K562 (cell line): ENCODE results near the gene FAM174C. TPM values are rescaled to one million over a fixed set of nuclear protein-coding genes. Genes with fewer than 3 reads are reported as not detected.
A peak's percentile ranks its signal among the peaks of the same experiment; 100 is the strongest.

Source experiments
- BRF2 ChIP-seq: IDR thresholded peaks from 3 replicates; pipeline ENCODE4 v1.6.1; 2011; ENCODE audit warnings: borderline replicate concordance, mild to moderate bottlenecking; ENCODE audit not compliant: insufficient read length, insufficient read depth
- CUX1 ChIP-seq: fragments of 200-800 bp; sonication (Bioruptor generic); IDR thresholded peaks from 2 replicates; pipeline ENCODE4 v1.6.1; 2016; ENCODE audit warnings: missing genetic modification characterization, missing compliant biosample characterization
- NELFE ChIP-seq: IDR thresholded peaks from 2 replicates; pipeline ENCODE4 v1.6.1; 2011; ENCODE audit warnings: mild to moderate bottlenecking; ENCODE audit not compliant: insufficient read depth, insufficient read length
- NR0B1 ChIP-seq: fragments of 450-650 bp; IDR thresholded peaks from one replicate; pipeline ENCODE4 v1.6.1; 2018; ENCODE audit warnings: mild to moderate bottlenecking, moderate library complexity; ENCODE audit not compliant: partially characterized antibody
- PCBP1 ChIP-seq: fragments of 200-400 bp; formaldehyde crosslinking; IDR thresholded peaks from 2 replicates; pipeline ENCODE4 v1.6.1; 2018; ENCODE audit warnings: mild to moderate bottlenecking, low read depth, low read length; ENCODE audit not compliant: poor library complexity, severe bottlenecking
- WHSC1 ChIP-seq: IDR thresholded peaks from one replicate; pipeline ENCODE4 v1.6.1; 2012; ENCODE audit warnings: low read length, control low read depth, inconsistent platforms
- ZNF407 ChIP-seq: fragments of 450-650 bp; IDR thresholded peaks from 2 replicates; pipeline ENCODE4 v1.6.1; 2016; ENCODE audit warnings: low read depth
- ZNF445 ChIP-seq: fragments of 250-450 bp; sonication (Bioruptor Pico); IDR thresholded peaks from 2 replicates; pipeline ENCODE4 v1.4.0; 2020; ENCODE audit warnings: low read depth, mild to moderate bottlenecking, moderate library complexity
- polyA plus RNA-seq, 8 experiments: library from polyadenylated mRNA; depleted of rRNA in 4 of 8; stranded (reverse) in 5 of 8; unstranded in 3 of 8; fragments of >200 nt; fragmentation: Nextera tagmentation in 2 of 8; fragmentation: Illumina TruSeq in 1 of 8; extraction: Ambion mirVana in 2 of 8; extraction: Trizol in 1 of 8; gene quantifications; 2 replicates each; pipeline versions ENCODE4 v1.2.1 to v1.2.3, GENCODE V29; 2011 to 2014; ENCODE audit warnings: inconsistent platforms in 1 of 8, missing spikeins in 1 of 8
- total RNA-seq, 7 experiments: library from RNA; depleted of rRNA in 6 of 7; stranded (reverse); fragments of >200 nt in 6 of 7; fragmentation: Illumina TruSeq in 2 of 7; extraction: Trizol in 2 of 7; gene quantifications; 2 replicates each; pipeline versions ENCODE4 v1.2.1 to v1.2.3, GENCODE V29; 2011 to 2021; ENCODE audit warnings: low replicate concordance in 1 of 7

The FAM174C gene
- total and polyA plus RNA-seq, 9 of the 15 experiments (the other 6 are each of a cell fraction or from before 2014, with no cell fraction given) = 0.66 to 89.6 (median 20.3) TPM

- TF ChIP-seq ZNF407 = no peak
- no peak for TF ChIP-seq CUX1
- TF ChIP-seq WHSC1 = no peak
- TF ChIP-seq NR0B1 = no peak
- TF ChIP-seq NELFE = no peak
- TF ChIP-seq ZNF445 (CRISPR knock-in tag) = no peak
- TF ChIP-seq PCBP1 = peak; percentile 32
- TF ChIP-seq BRF2 = no peak
Observed at GRCh38 chr19:1234955-1235380, 40.4 kb upstream of the FAM174C start (continued).
